ENCODE data around the gene TNRC18. TPM values are rescaled to one million over a fixed set of nuclear protein-coding genes. Genes with fewer than 3 reads are reported as not detected.

TNRC18 gene
- 64.2 and 80.9 TPM in 2 replicates for total RNA-seq

GRCh38 chr7:5423306-5423975 is at the start of gene TNRC18:
TSS of gene TNRC18 (minus strand) at chr7:5423834. CDS start at chr7:5421246, 2,588 bp downstream.

GRCh38 chr7:5282543-5283316 is 140.9 kb downstream of the TNRC18 start, which contains the start of gene SLC29A4:
TSS of gene SLC29A4 (plus strand) at chr7:5282943. CDS start at chr7:5287817, 4,874 bp downstream.

Other genes with a start within 250 kb of the TNRC18 start
- 54.7 and 60.9 TPM in 2 replicates for gene WIPI2, start 233.6 kb downstream of the TNRC18 start, total RNA-seq
- 0.54 and 1.2 TPM in 2 replicates for gene SLC29A4, start 140.9 kb downstream of the TNRC18 start, total RNA-seq
- 7.2 and 9.7 TPM in 2 replicates for gene FBXL18, start 90.0 kb upstream of the TNRC18 start, total RNA-seq
- gene ACTB, start 106.8 kb upstream of the TNRC18 start, total RNA-seq, result 4,180 and 4,579 TPM in 2 replicates
- 234 and 244 TPM in 2 replicates for gene FSCN1, start 169.0 kb upstream of the TNRC18 start, total RNA-seq